CD8-positive, alpha-beta memory T cell (primary cell): ENCODE data around the gene IL22. TPM values are rescaled to one million over a fixed set of nuclear protein-coding genes. Genes with fewer than 3 reads are reported as not detected.

Source experiments
- CTCF ChIA-PET: fragments of 350-600 bp; sonication (Branson Sonifier 250); formaldehyde crosslinking; loops from one replicate; lab custom pipeline; 2021; ENCODE audit warnings: antibody characterized with exemption; lab: Charles Lee
- POLR2A ChIA-PET: fragments of 350-600 bp; sonication (Branson Sonifier 250); formaldehyde crosslinking; loops from one replicate; lab custom pipeline; 2021; ENCODE audit warnings: antibody characterized with exemption; lab: Charles Lee
- DNase-seq, 5 donors: peaks; one replicate each; pipeline versions ENCODE4 v3.0.0 to v3.0.0-alpha.2; 2020 to 2022; ENCODE audit warnings: mixed read lengths in 1 of 5
- H3K27ac ChIP-seq: one replicate; pipeline ENCODE4 v1.7.0; 2013; ENCODE audit warnings: low read depth, mild to moderate bottlenecking, low read length, moderate library complexity
- H3K27me3 ChIP-seq: 2 replicates; pipeline ENCODE4 v1.7.0; 2013; ENCODE audit warnings: low read length, mild to moderate bottlenecking; ENCODE audit not compliant: insufficient read depth, poor library complexity, severe bottlenecking
- H3K36me3 ChIP-seq: 2 replicates; pipeline ENCODE4 v1.7.0; 2013; ENCODE audit warnings: mild to moderate bottlenecking, low read length, moderate library complexity; ENCODE audit not compliant: insufficient read depth
- H3K4me1 ChIP-seq: 2 replicates; pipeline ENCODE4 v1.7.0; 2013; ENCODE audit warnings: mild to moderate bottlenecking, low read length, moderate library complexity; ENCODE audit not compliant: insufficient read depth
- H3K4me3 ChIP-seq: 2 replicates; pipeline ENCODE4 v1.7.0; 2013; ENCODE audit warnings: mild to moderate bottlenecking, low read length
- H3K9me3 ChIP-seq: 2 replicates; pipeline ENCODE4 v1.7.0; 2013; ENCODE audit warnings: mild to moderate bottlenecking, low read length
- H3K27ac Mint-ChIP-seq, 8 donors: one replicate each; pipeline ENCODE4 v1.8.0; 2020 to 2021; ENCODE audit warnings: mixed read lengths in 8 of 8, mild to moderate bottlenecking in 6 of 8, inconsistent platforms in 3 of 8, moderate library complexity in 3 of 8
- H3K27me3 Mint-ChIP-seq, 2 donors: one replicate each; pipeline ENCODE4 v1.8.0; 2020 to 2021; ENCODE audit warnings: mixed read lengths in 2 of 2, mild to moderate bottlenecking in 1 of 2, moderate library complexity in 1 of 2
- H3K36me3 Mint-ChIP-seq, 3 donors: one replicate each; pipeline ENCODE4 v1.8.0; 2020 to 2021; ENCODE audit warnings: mixed read lengths in 3 of 3, inconsistent platforms in 1 of 3, mild to moderate bottlenecking in 1 of 3
- H3K4me1 Mint-ChIP-seq, 3 donors: one replicate each; pipeline ENCODE4 v1.8.0; 2020 to 2021; ENCODE audit warnings: mixed read lengths in 3 of 3, inconsistent platforms in 1 of 3, mild to moderate bottlenecking in 1 of 3
- H3K4me3 Mint-ChIP-seq, 7 donors: one replicate each; pipeline ENCODE4 v1.8.0; 2020 to 2021; ENCODE audit warnings: mixed read lengths in 7 of 7, mild to moderate bottlenecking in 6 of 7, moderate library complexity in 4 of 7, inconsistent platforms in 2 of 7
- H3K9me3 Mint-ChIP-seq, 5 donors: one replicate each; pipeline ENCODE4 v1.8.0; 2020 to 2022; ENCODE audit warnings: mixed read lengths in 5 of 5, mild to moderate bottlenecking in 3 of 5, moderate library complexity in 2 of 5, inconsistent platforms in 1 of 5
- polyA plus RNA-seq: library from polyadenylated mRNA; unstranded; fragments of 300-500 nt; fragmentation: Illumina TruSeq; gene quantifications from one replicate; pipeline ENCODE4 v1.2.3, GENCODE V29; 2021
- total RNA-seq, 2 experiments: library from RNA; stranded (reverse); gene quantifications; one replicate each; pipeline ENCODE4 v1.2.3, GENCODE V29; 2021

Gene IL22
- total and polyA plus RNA-seq, 3 experiments from 2014 or later, result 0.46 to 0.64 TPM; not detected in 1

GRCh38 chr12:68287106-68287505 lies 33.7 kb upstream of the IL22 start:
- Histone ChIP-seq H3K9me3 (no peaks in the 10 kb centered on the region), H3K27me3 (no peaks in the 10 kb centered on the region), H3K4me1 (peaks cover 11% of the 10 kb centered on the region), H3K27ac (no peak overlapping the region), H3K36me3 (no peaks in the 10 kb centered on the region), H3K4me3 (no peak overlapping the region)
- H3K4me3 Mint-ChIP-seq, result no peak overlapping the region
- H3K36me3 Mint-ChIP-seq, result no peaks in the 10 kb centered on the region
- peaks cover 16 to 25% (median 19%) of the 10 kb centered on the region in 3 donors for H3K4me1 Mint-ChIP-seq
- DNase-seq, result no peak
- ChIA-PET POLR2A (no interaction called here), CTCF (interaction anchor here (0.7 kb wide), 1 partner anchor 11 kb away, joined by 3 read pairs; no protein-coding TSS in a partner anchor)
- H3K9me3 Mint-ChIP-seq, result peaks cover 0 to 4% (median 2%) of the 10 kb centered on the region in 5 donors
- H3K27ac Mint-ChIP-seq, result no peak overlapping the region
- no peaks in the 10 kb centered on the region for H3K27me3 Mint-ChIP-seq

- H3K4me3 ChIP-seq, result no peak overlapping the region
- no peaks in the 10 kb centered on the region for H3K36me3 ChIP-seq
- H3K27ac Mint-ChIP-seq, result no peak overlapping the region
Measured at GRCh38 chr12:68286396-68286795, 33.0 kb upstream of the IL22 start.

GRCh38 chr12:68285541-68285940 lies 32.1 kb upstream of the IL22 start:
- POLR2A ChIA-PET, result no interaction called here
- DNase-seq, result no peak
- Mint-ChIP-seq H3K36me3 (no peaks in the 10 kb centered on the region), H3K27ac (peak overlapping the region in 1 of 8 donors; percentile 58), H3K27me3 (no peaks in the 10 kb centered on the region), H3K9me3 (peaks cover 0 to 4% (median 2%) of the 10 kb centered on the region in 5 donors), H3K4me1 (peaks cover 11 to 15% (median 13%) of the 10 kb centered on the region in 3 donors), H3K4me3 (no peak overlapping the region)
- CTCF ChIA-PET, result interaction anchor here (1.0 kb wide), 1 partner anchor 44 kb away, joined by 4 read pairs; no protein-coding TSS in a partner anchor
- Histone ChIP-seq H3K4me1 (peaks cover 9% of the 10 kb centered on the region), H3K4me3 (no peak overlapping the region), H3K27me3 (no peaks in the 10 kb centered on the region), H3K36me3 (no peaks in the 10 kb centered on the region), H3K27ac (no peak overlapping the region), H3K9me3 (no peaks in the 10 kb centered on the region)

More at GRCh38 chr12:68286396-68286795, 33.0 kb upstream of the IL22 start:
- peaks cover 16 to 23% (median 19%) of the 10 kb centered on the region in 3 donors for H3K4me1 Mint-ChIP-seq
- Histone ChIP-seq H3K27me3 (no peaks in the 10 kb centered on the region), H3K4me1 (peaks cover 11% of the 10 kb centered on the region), H3K9me3 (no peaks in the 10 kb centered on the region), H3K27ac (no peak overlapping the region)
- no peaks in the 10 kb centered on the region for H3K27me3 Mint-ChIP-seq
- no peak overlapping the region for H3K4me3 Mint-ChIP-seq
- ChIA-PET CTCF (interaction anchor here (1.0 kb wide), 1 partner anchor 45 kb away, joined by 4 read pairs; no protein-coding TSS in a partner anchor), POLR2A (no interaction called here)
- H3K36me3 Mint-ChIP-seq, result no peaks in the 10 kb centered on the region
- no peak for DNase-seq
- peaks cover 0 to 4% (median 2%) of the 10 kb centered on the region in 5 donors for H3K9me3 Mint-ChIP-seq

- CTCF ChIA-PET, result interaction anchor here (1.1 kb wide), 1 partner anchor 58 kb away, joined by 3 read pairs; no protein-coding TSS in a partner anchor
- POLR2A ChIA-PET, result no interaction called here
Measured at GRCh38 chr12:68281322-68282077, 28.1 kb upstream of the IL22 start.

GRCh38 chr12:68280240-68280639 lies 26.8 kb upstream of the IL22 start:
- H3K4me3 Mint-ChIP-seq, result no peak overlapping the region
- no peaks in the 10 kb centered on the region for H3K9me3 ChIP-seq
- no peaks in the 10 kb centered on the region for H3K4me1 ChIP-seq
- H3K9me3 Mint-ChIP-seq, result no peaks in the 10 kb centered on the region
- DNase-seq, result no peak
- no peak overlapping the region for H3K27ac Mint-ChIP-seq
- H3K4me3 ChIP-seq, result no peak overlapping the region
- no peaks in the 10 kb centered on the region for H3K36me3 ChIP-seq
- H3K27me3 Mint-ChIP-seq, result no peaks in the 10 kb centered on the region
- ChIA-PET POLR2A (no interaction called here), CTCF (interaction anchor here (0.7 kb wide), 1 partner anchor 546 kb away, joined by 3 read pairs; no protein-coding TSS in a partner anchor)
- H3K27me3 ChIP-seq, result no peaks in the 10 kb centered on the region
- no peak overlapping the region for H3K27ac ChIP-seq
- peaks cover 4 to 10% (median 7%) of the 10 kb centered on the region in 3 donors for H3K4me1 Mint-ChIP-seq
- H3K36me3 Mint-ChIP-seq, result no peaks in the 10 kb centered on the region

More at GRCh38 chr12:68281322-68282077, 28.1 kb upstream of the IL22 start:
- H3K4me1 Mint-ChIP-seq, result peaks cover 4 to 7% (median 6%) of the 10 kb centered on the region in 3 donors
- no peak overlapping the region for H3K27ac Mint-ChIP-seq
- no peaks in the 10 kb centered on the region for H3K27me3 Mint-ChIP-seq
- Histone ChIP-seq H3K27ac (no peak overlapping the region), H3K9me3 (no peaks in the 10 kb centered on the region), H3K4me3 (no peak overlapping the region), H3K4me1 (no peaks in the 10 kb centered on the region), H3K27me3 (no peaks in the 10 kb centered on the region), H3K36me3 (no peaks in the 10 kb centered on the region)
- no peaks in the 10 kb centered on the region for H3K36me3 Mint-ChIP-seq
- H3K4me3 Mint-ChIP-seq, result no peak overlapping the region
- no peaks in the 10 kb centered on the region for H3K9me3 Mint-ChIP-seq
- no peak for DNase-seq

GRCh38 chr12:68279227-68280054 lies 26.0 kb upstream of the IL22 start:
- H3K27me3 ChIP-seq, result no peaks in the 10 kb centered on the region
- Mint-ChIP-seq H3K27me3 (no peaks in the 10 kb centered on the region), H3K4me3 (no peak overlapping the region), H3K4me1 (peaks cover 4 to 10% (median 7%) of the 10 kb centered on the region in 3 donors), H3K9me3 (no peaks in the 10 kb centered on the region), H3K36me3 (no peaks in the 10 kb centered on the region), H3K27ac (no peak overlapping the region)
- POLR2A ChIA-PET, result no interaction called here
- DNase-seq, result no peak
- H3K4me3 ChIP-seq, result no peak overlapping the region
- no peaks in the 10 kb centered on the region for H3K4me1 ChIP-seq
- H3K9me3 ChIP-seq, result no peaks in the 10 kb centered on the region
- CTCF ChIA-PET, result no interaction called here
- H3K27ac ChIP-seq, result no peak overlapping the region
- H3K36me3 ChIP-seq, result no peaks in the 10 kb centered on the region

- Histone ChIP-seq H3K4me1 (no peaks in the 10 kb centered on the region), H3K27me3 (no peaks in the 10 kb centered on the region), H3K4me3 (no peak overlapping the region), H3K9me3 (no peaks in the 10 kb centered on the region), H3K27ac (no peak overlapping the region), H3K36me3 (no peaks in the 10 kb centered on the region)
- Mint-ChIP-seq H3K9me3 (no peaks in the 10 kb centered on the region), H3K27ac (peak overlapping the region in 1 of 8 donors; percentile 12), H3K4me3 (no peak overlapping the region), H3K36me3 (no peaks in the 10 kb centered on the region), H3K4me1 (peaks cover 4 to 10% (median 7%) of the 10 kb centered on the region in 3 donors), H3K27me3 (no peaks in the 10 kb centered on the region)
- DNase-seq, result no peak
- POLR2A ChIA-PET, result no interaction called here
- CTCF ChIA-PET, result no interaction called here
Measured at GRCh38 chr12:68276402-68276930, 23.1 kb upstream of the IL22 start.
